WERI-Rb-1 (cell line): ENCODE results near the gene RB1.

Source experiments
- DNase-seq: peaks from one replicate; pipeline ENCODE4 v3.0.0-alpha.2; 2020
- H3K27ac ChIP-seq: fragments of 250-450 bp; sonication (Bioruptor Pico); 2 replicates; pipeline ENCODE4 v1.5.1; 2020; ENCODE audit warnings: mild to moderate bottlenecking, moderate library complexity
- H3K27me3 ChIP-seq: fragments of 250-450 bp; sonication (Bioruptor Pico); 2 replicates; pipeline ENCODE4 v1.5.1; 2021; ENCODE audit warnings: mild to moderate bottlenecking, low read depth, moderate library complexity; ENCODE audit not compliant: insufficient read depth, severe bottlenecking
- H3K36me3 ChIP-seq: fragments of 250-450 bp; sonication (Bioruptor Pico); 2 replicates; pipeline ENCODE4 v1.5.1; 2020; ENCODE audit warnings: mild to moderate bottlenecking, moderate library complexity
- H3K4me3 ChIP-seq: 2 replicates; pipeline ENCODE4 v1.5.1; 2011; ENCODE audit warnings: low read depth, mild to moderate bottlenecking, control low read depth, low read length
- H3K9me3 ChIP-seq: fragments of 250-450 bp; sonication (Bioruptor Pico); 2 replicates; pipeline ENCODE4 v1.5.1; 2021; ENCODE audit warnings: mild to moderate bottlenecking, moderate library complexity; ENCODE audit not compliant: severe bottlenecking
- TF ChIP-seq, protein P1 (sequence below): IDR thresholded peaks from 2 replicates; pipeline ENCODE4 v1.5.1; 2011; ENCODE audit warnings: low read depth, mild to moderate bottlenecking, control low read depth, inconsistent platforms, low read length

Gene RB1

DNA sequence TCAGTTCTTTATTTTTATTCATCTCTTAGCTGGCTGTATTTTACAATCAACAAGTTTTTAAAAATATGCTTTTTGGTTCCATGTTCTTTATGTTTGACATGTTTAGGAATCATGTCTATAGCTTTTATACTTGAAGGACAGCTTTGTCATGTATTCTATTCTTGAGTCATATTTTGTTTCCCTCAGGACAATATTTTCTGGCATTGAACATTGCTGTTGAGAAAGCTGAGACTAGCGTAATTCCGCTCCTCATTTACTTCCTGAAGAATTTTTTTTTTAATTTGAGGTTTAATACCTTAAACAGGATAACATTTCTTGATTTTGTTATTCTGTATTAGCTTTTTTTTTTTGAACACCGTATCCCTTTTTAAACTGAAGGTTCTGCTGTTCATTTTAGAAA is 53.2 kb downstream of the RB1 start:
- Histone ChIP-seq H3K27ac (no peak overlapping the region), H3K36me3 (no peaks in the 10 kb centered on the region), H3K9me3 (no peaks in the 10 kb centered on the region), H3K4me3 (no peak overlapping the region), H3K27me3 (no peaks in the 10 kb centered on the region)
- no peak for DNase-seq
- TF ChIP-seq, protein P1, sequence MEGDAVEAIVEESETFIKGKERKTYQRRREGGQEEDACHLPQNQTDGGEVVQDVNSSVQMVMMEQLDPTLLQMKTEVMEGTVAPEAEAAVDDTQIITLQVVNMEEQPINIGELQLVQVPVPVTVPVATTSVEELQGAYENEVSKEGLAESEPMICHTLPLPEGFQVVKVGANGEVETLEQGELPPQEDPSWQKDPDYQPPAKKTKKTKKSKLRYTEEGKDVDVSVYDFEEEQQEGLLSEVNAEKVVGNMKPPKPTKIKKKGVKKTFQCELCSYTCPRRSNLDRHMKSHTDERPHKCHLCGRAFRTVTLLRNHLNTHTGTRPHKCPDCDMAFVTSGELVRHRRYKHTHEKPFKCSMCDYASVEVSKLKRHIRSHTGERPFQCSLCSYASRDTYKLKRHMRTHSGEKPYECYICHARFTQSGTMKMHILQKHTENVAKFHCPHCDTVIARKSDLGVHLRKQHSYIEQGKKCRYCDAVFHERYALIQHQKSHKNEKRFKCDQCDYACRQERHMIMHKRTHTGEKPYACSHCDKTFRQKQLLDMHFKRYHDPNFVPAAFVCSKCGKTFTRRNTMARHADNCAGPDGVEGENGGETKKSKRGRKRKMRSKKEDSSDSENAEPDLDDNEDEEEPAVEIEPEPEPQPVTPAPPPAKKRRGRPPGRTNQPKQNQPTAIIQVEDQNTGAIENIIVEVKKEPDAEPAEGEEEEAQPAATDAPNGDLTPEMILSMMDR, result no peak

DNA sequence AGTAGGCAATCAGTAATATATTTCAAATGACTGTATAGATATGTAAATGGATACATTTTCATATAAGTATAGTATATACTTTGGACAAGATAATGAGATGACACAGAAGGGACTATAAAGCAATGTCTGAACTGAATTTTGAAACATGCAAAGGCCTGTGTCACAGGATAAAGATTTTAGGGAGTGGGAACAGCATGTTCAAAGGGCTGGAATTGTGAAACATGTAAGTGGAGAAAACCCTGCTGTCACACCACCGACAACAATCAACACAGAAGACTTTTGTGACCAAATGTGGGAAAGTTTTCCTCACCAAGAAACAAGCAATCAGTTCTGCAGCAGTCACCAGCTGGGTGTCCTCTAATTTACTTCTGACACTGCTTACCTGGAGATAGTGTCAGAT is 66.4 kb downstream of the RB1 start:
- H3K27me3 ChIP-seq, result no peaks in the 10 kb centered on the region
- H3K36me3 ChIP-seq, result no peaks in the 10 kb centered on the region
- DNase-seq, result no peak
- no peak overlapping the region for H3K27ac ChIP-seq
- TF ChIP-seq, protein P1, result no peak
- no peaks in the 10 kb centered on the region for H3K9me3 ChIP-seq
- H3K4me3 ChIP-seq, result no peak overlapping the region

DNA sequence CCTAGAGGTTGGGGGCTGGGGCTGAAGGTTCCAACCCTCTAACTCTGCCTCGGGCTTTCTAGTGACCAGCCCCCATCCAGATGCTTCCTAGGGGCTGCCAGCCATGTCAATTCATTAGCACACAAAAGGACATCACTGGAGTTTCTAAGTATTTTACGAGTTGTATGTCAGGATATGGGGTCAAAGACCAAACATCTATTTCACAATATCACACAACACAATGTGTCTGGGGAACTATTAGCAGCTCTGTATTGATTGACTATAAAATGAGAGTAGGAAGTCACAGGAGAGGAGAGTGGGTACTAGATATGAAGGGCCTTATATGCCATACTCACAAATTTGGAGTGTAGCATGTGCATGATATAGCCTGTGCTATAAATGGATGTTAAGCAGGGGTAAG is 67.3 kb downstream of the RB1 start:
- TF ChIP-seq, protein P1, result no peak
- Histone ChIP-seq H3K9me3 (no peaks in the 10 kb centered on the region), H3K36me3 (no peaks in the 10 kb centered on the region), H3K4me3 (no peak overlapping the region), H3K27me3 (no peaks in the 10 kb centered on the region), H3K27ac (no peak overlapping the region)
- no peak for DNase-seq

DNA sequence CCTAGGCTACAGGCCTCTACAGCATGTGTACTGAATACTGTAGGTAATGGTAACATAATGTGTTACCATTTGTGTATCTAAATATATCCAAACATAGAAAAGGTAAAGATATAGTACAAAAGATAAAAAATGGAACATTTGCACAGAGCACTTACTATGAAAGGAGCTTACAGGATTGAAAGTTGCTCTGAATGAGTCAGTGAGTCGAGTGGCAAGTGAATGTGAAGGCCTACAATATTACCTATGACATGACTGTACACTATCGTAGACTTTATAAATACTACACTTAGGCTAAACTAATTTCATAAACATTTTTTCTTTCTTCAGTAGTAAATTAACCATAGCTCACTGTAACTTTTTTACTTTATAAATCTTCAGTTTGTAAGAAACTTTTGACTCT is 74.3 kb downstream of the RB1 start:
- H3K4me3 ChIP-seq, result no peak overlapping the region
- TF ChIP-seq, protein P1, result no peak
- H3K36me3 ChIP-seq, result no peaks in the 10 kb centered on the region
- H3K27me3 ChIP-seq, result no peaks in the 10 kb centered on the region
- H3K9me3 ChIP-seq, result no peaks in the 10 kb centered on the region
- no peak for DNase-seq
- H3K27ac ChIP-seq, result no peak overlapping the region

DNA sequence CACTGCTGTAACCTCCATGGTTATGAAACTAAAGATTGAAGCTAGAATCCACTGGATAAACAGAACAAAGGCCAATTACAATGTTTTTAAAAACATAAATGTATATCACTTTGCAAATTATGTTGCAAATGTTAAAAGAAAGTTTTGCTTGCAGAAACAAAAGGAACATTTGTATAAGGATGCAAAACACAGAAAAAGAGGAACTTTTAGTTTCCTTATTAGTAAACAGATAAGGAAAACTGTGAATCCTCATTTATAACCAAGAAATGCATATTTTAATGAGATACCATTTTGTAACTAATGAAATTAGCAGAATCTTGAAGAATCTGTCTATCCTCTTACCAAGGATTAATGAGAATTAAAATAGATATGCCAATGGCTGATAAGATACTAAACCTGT is 77.0 kb downstream of the RB1 start:
- no peak overlapping the region for H3K4me3 ChIP-seq
- TF ChIP-seq, protein P1, result no peak
- no peaks in the 10 kb centered on the region for H3K36me3 ChIP-seq
- H3K27me3 ChIP-seq, result no peaks in the 10 kb centered on the region
- no peak for DNase-seq
- H3K9me3 ChIP-seq, result no peaks in the 10 kb centered on the region
- no peak overlapping the region for H3K27ac ChIP-seq

DNA sequence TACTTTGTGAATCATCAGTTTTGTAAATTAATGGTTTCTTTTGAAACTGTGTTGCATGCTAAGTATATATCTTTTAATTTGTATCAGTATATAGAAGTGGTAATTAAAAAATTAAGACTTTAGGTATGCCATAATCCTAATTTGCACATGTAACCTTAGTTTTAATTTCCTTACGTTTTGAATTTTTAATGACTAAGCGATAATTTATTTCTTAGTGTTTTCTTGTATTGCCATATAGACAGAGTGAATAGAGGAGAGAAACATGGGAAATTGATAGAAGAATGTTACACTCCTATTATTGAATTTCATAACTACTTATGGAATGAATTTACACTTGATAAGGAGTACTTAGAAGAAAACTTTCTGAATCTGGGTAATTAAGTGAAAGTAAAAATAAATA is 79.8 kb downstream of the RB1 start:
- no peak for DNase-seq
- H3K27me3 ChIP-seq, result no peaks in the 10 kb centered on the region
- TF ChIP-seq, protein P1, result no peak
- no peaks in the 10 kb centered on the region for H3K36me3 ChIP-seq
- no peak overlapping the region for H3K27ac ChIP-seq
- H3K9me3 ChIP-seq, result no peaks in the 10 kb centered on the region
- no peak overlapping the region for H3K4me3 ChIP-seq
